Measurements from ENCODE around the gene CFAP61. TPM values are rescaled to one million over a fixed set of nuclear protein-coding genes. Genes with fewer than 3 reads are reported as not detected.

CFAP61 gene
- total RNA-seq, 4 donors from 2014 or later: 0.19 to 1.4 (median 1.1) TPM

GRCh38 chr20:20359628-20360027 lies 307.3 kb downstream of the CFAP61 start:
- intact Hi-C loops (cut with DNase I; ENCODE audit: low total_unique reads): loop anchor here (10.0 kb wide), 1 partner anchor 215 kb away; no protein-coding TSS in a partner anchor
- peak in 1 of 2 donors; percentile 15 for DNase-seq (ENCODE audit: low spot score in 2 of 2)
- no peak overlapping the region for H3K4me3 ChIP-seq (ENCODE audit: low read depth, poor library complexity, severe bottlenecking)
- 76 to 84% methylated on average over 6 of the region's 6 CpGs for WGBS, 2 donors
- no peak for TF ChIP-seq CTCF (IDR thresholded peaks at IDR 0.05)
- TF ChIP-seq POLR2A (IDR thresholded peaks at IDR 0.05): no peak

GRCh38 chr20:20360464-20360863 lies 308.1 kb downstream of the CFAP61 start:
- no peak for DNase-seq (ENCODE audit: low spot score in 2 of 2)
- no peak overlapping the region for H3K4me3 ChIP-seq (ENCODE audit: low read depth, poor library complexity, severe bottlenecking)
- WGBS, 2 donors: 2% methylated on average over 6 of the region's 6 CpGs
- no peak for TF ChIP-seq CTCF (IDR thresholded peaks at IDR 0.05)
- TF ChIP-seq POLR2A (IDR thresholded peaks at IDR 0.05): no peak
- intact Hi-C loops (cut with DNase I; ENCODE audit: low total_unique reads): loop anchor here (10.0 kb wide), 1 partner anchor 214 kb away; no protein-coding TSS in a partner anchor

DNA sequence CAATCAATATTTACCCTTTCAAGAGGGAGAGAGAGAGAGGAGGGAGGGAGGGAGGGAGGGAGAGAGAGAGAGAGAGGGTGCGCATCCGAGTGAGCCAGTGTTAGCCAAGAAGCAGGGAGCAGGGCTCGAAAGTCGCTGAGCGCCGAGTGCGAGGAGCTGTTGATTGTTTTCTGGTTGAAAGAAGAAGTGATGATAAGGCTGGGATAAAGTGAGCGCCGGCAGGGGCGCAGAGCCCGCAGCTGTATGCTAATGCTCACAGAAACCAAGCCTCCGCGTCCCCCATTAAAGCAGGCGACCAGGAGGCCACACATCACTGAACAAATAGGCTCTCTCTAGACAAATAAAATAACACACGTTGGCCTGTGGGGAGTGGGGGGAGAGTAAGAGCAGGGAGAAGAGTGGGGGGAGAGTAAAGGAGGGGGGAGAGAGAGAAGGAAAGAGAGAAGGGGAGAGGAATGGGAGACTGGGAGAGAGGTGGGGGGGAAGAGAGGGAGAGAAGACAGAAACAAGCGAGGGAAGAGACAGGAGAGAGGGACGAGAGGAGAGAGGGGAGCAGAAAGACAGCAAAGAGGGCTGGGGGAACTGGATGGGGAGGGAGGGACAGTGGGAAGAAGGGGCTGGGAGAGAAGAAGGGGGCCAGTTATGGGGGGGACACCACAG lies 310.6 kb downstream of the CFAP61 start:
- intact Hi-C loops (cut with DNase I; ENCODE audit: low total_unique reads): loop anchor here (10.0 kb wide), 1 partner anchor 212 kb away; no protein-coding TSS in a partner anchor
- no peak overlapping the region for H3K4me3 ChIP-seq (ENCODE audit: low read depth, poor library complexity, severe bottlenecking)
- 1 to 9% methylated on average over 17 of the region's 17 CpGs for WGBS, 2 donors
- TF ChIP-seq POLR2A (IDR thresholded peaks at IDR 0.05) (no peak), CTCF (IDR thresholded peaks at IDR 0.05) (no peak)
- no peak for DNase-seq (ENCODE audit: low spot score in 2 of 2)

GRCh38 chr20:20363434-20363798 lies 311.1 kb downstream of the CFAP61 start:
- TF ChIP-seq POLR2A (IDR thresholded peaks at IDR 0.05): no peak
- no peak for TF ChIP-seq CTCF (IDR thresholded peaks at IDR 0.05)
- intact Hi-C loops (cut with DNase I; ENCODE audit: low total_unique reads): loop anchor here (10.0 kb wide), 1 partner anchor 211 kb away; no protein-coding TSS in a partner anchor
- WGBS, 2 donors: 4 to 10% methylated on average over 15 of the region's 15 CpGs
- H3K4me3 ChIP-seq (ENCODE audit: low read depth, poor library complexity, severe bottlenecking): no peak overlapping the region
- DNase-seq (ENCODE audit: low spot score in 2 of 2): no peak

- no peak overlapping the region for H3K4me3 ChIP-seq (ENCODE audit: low read depth, poor library complexity, severe bottlenecking)
- no peak for DNase-seq (ENCODE audit: low spot score in 2 of 2)
- TF ChIP-seq CTCF (IDR thresholded peaks at IDR 0.05) (no peak), POLR2A (IDR thresholded peaks at IDR 0.05) (no peak)
- intact Hi-C loops (cut with DNase I; ENCODE audit: low total_unique reads): loop anchor here (10.0 kb wide), 1 partner anchor 211 kb away; no protein-coding TSS in a partner anchor
- WGBS, 2 donors: 2 to 3% methylated on average over 45 to 69 of the region's 70 CpGs
Observed at GRCh38 chr20:20363799-20364592, 311.7 kb downstream of the CFAP61 start.
